Smooth muscle cell (in vitro differentiated cells): ENCODE results near the gene TSNAX. TPM values are rescaled to one million over a fixed set of nuclear protein-coding genes. Genes with fewer than 3 reads are reported as not detected.

Source experiments
- DNase-seq: peaks from one replicate; lab custom pipeline; 2025; ENCODE audit not compliant: unreplicated experiment; lab: John Stamatoyannopoulos, UW
- H2AFZ ChIP-seq: fragments of 200-600 bp; sonication (generic); 2 replicates; pipeline ENCODE4 v1.6.0; 2016; ENCODE audit warnings: antibody characterized with exemption, low read depth, mild to moderate bottlenecking
- H3F3A ChIP-seq: fragments of 200-600 bp; sonication (generic); 2 replicates; pipeline ENCODE4 v1.6.0; 2017; ENCODE audit warnings: antibody characterized with exemption, low read depth
- H3K27ac ChIP-seq: fragments of 200-600 bp; sonication (generic); 2 replicates; pipeline ENCODE4 v1.5.1; 2016; ENCODE audit warnings: low read depth, mild to moderate bottlenecking
- H3K27me3 ChIP-seq: fragments of 200-600 bp; sonication (generic); 2 replicates; pipeline ENCODE4 v1.6.1; 2016; ENCODE audit warnings: low read depth, mild to moderate bottlenecking
- H3K36me3 ChIP-seq: fragments of 200-600 bp; sonication (generic); 2 replicates; pipeline ENCODE4 v1.5.1; 2016; ENCODE audit warnings: low read depth
- H3K4me1 ChIP-seq: fragments of 200-600 bp; sonication (generic); 2 replicates; pipeline ENCODE4 v1.5.1; 2016; ENCODE audit warnings: low read depth
- H3K4me2 ChIP-seq: fragments of 200-600 bp; sonication (generic); 2 replicates; pipeline ENCODE4 v1.6.0; 2016; ENCODE audit warnings: mild to moderate bottlenecking
- H3K4me3 ChIP-seq: fragments of 200-600 bp; sonication (generic); 2 replicates; pipeline ENCODE4 v1.5.1; 2016; ENCODE audit warnings: mild to moderate bottlenecking
- H3K79me2 ChIP-seq: fragments of 200-600 bp; sonication (generic); 2 replicates; pipeline ENCODE4 v1.6.0; 2016; ENCODE audit warnings: low read depth, mild to moderate bottlenecking
- H3K9ac ChIP-seq: fragments of 200-600 bp; sonication (generic); 2 replicates; pipeline ENCODE4 v1.6.0; 2016; ENCODE audit warnings: low read depth
- H3K9me3 ChIP-seq: fragments of 200-600 bp; sonication (generic); replicated peaks from 2 replicates; pipeline ENCODE4 v1.5.1; 2016; ENCODE audit warnings: low read depth
- H4K20me1 ChIP-seq: fragments of 200-600 bp; sonication (generic); 2 replicates; pipeline ENCODE4 v1.6.0; 2016; ENCODE audit warnings: low read depth
- CTCF ChIP-seq: fragments of 200-600 bp; sonication (generic); IDR thresholded peaks from 2 replicates; pipeline ENCODE4 v1.5.1; 2017; ENCODE audit warnings: borderline replicate concordance, mild to moderate bottlenecking, antibody characterized with exemption; ENCODE audit not compliant: insufficient read depth, poor library complexity, severe bottlenecking
- WGBS: methylation state at CpG from one replicate; pipeline ENCODE4 v1.1.7; 2016; ENCODE audit warnings: low lambda C conversion rate; 5-methylcytosine and 5-hydroxymethylcytosine counted together
- polyA plus RNA-seq: library from polyadenylated mRNA; unstranded; fragments of >200 nt; fragmentation: Nextera tagmentation; extraction: Ambion mirVana; gene quantifications from 2 replicates; pipeline ENCODE4 v1.2.1, GENCODE V29; 2016
- total RNA-seq: library from RNA; depleted of rRNA; stranded (reverse); fragments of >200 nt; gene quantifications from 2 replicates; pipeline ENCODE4 v1.2.3, GENCODE V29; 2014

TSNAX gene
- total and polyA plus RNA-seq, 2 experiments from 2014 or later, result 22.6 to 36.5 TPM

- Histone ChIP-seq H3K4me1 (no peaks in the 10 kb centered on the region), H4K20me1 (no peaks in the 10 kb centered on the region), H3F3A (no peaks in the 10 kb centered on the region), H2AFZ (no peak overlapping the region), H3K27ac (no peak overlapping the region), H3K4me3 (no peak overlapping the region), H3K79me2 (no peaks in the 10 kb centered on the region), H3K36me3 (no peaks in the 10 kb centered on the region), H3K27me3 (no peaks in the 10 kb centered on the region), H3K9ac (no peak overlapping the region), H3K9me3 (no peaks in the 10 kb centered on the region), H3K4me2 (no peak overlapping the region)
- no peak for TF ChIP-seq CTCF
- DNase-seq, result no peak
- 85% methylated on average over 6 of the region's 6 CpGs for WGBS
These were observed 43.4 kb downstream of the TSNAX start for GRCh38 chr1:231571904-231572303.

- Histone ChIP-seq H3K4me2 (no peak overlapping the region), H2AFZ (no peak overlapping the region), H3K4me1 (no peaks in the 10 kb centered on the region), H3K9ac (no peak overlapping the region), H3K27ac (no peak overlapping the region), H4K20me1 (no peaks in the 10 kb centered on the region), H3K9me3 (no peaks in the 10 kb centered on the region), H3F3A (no peaks in the 10 kb centered on the region), H3K27me3 (no peaks in the 10 kb centered on the region), H3K36me3 (no peaks in the 10 kb centered on the region), H3K4me3 (no peak overlapping the region), H3K79me2 (no peaks in the 10 kb centered on the region)
- no peak for TF ChIP-seq CTCF
- DNase-seq, result no peak
- 95% methylated on average over 2 of the region's 2 CpGs for WGBS
These were observed 47.0 kb downstream of the TSNAX start for GRCh38 chr1:231575472-231575871.

GRCh38 chr1:231576804-231577718 is 48.6 kb downstream of the TSNAX start:
- Histone ChIP-seq H3K36me3 (no peaks in the 10 kb centered on the region), H3K27ac (no peak overlapping the region), H3K4me2 (no peak overlapping the region), H3F3A (no peaks in the 10 kb centered on the region), H2AFZ (no peak overlapping the region), H4K20me1 (no peaks in the 10 kb centered on the region), H3K9me3 (no peaks in the 10 kb centered on the region), H3K4me1 (no peaks in the 10 kb centered on the region), H3K27me3 (no peaks in the 10 kb centered on the region), H3K9ac (no peak overlapping the region), H3K4me3 (no peak overlapping the region), H3K79me2 (no peaks in the 10 kb centered on the region)
- no peak for TF ChIP-seq CTCF
- 92% methylated on average over 11 of the region's 11 CpGs for WGBS
- DNase-seq, result no peak

GRCh38 chr1:231580874-231581273 is 52.4 kb downstream of the TSNAX start:
- WGBS, result 76% methylated on average over 1 of the region's 1 CpG
- no peak overlapping the region for H3K27ac ChIP-seq
- no peaks in the 10 kb centered on the region for H3K36me3 ChIP-seq
- H4K20me1 ChIP-seq, result no peaks in the 10 kb centered on the region
- H3K27me3 ChIP-seq, result no peaks in the 10 kb centered on the region
- H3K4me3 ChIP-seq, result no peak overlapping the region
- H3F3A ChIP-seq, result no peaks in the 10 kb centered on the region
- no peaks in the 10 kb centered on the region for H3K9me3 ChIP-seq
- H2AFZ ChIP-seq, result no peak overlapping the region
- no peak for TF ChIP-seq CTCF
- DNase-seq, result no peak
- no peak overlapping the region for H3K9ac ChIP-seq
- H3K4me1 ChIP-seq, result no peaks in the 10 kb centered on the region
- H3K4me2 ChIP-seq, result no peak overlapping the region
- H3K79me2 ChIP-seq, result no peaks in the 10 kb centered on the region
